Prostate gland (tissue), 2 donors: Measurements from ENCODE around the gene CUTA. TPM values are rescaled to one million over a fixed set of nuclear protein-coding genes. Genes with fewer than 3 reads are reported as not detected.

Source experiments
- DNase-seq: peaks from one replicate; pipeline ENCODE4 v3.0.0-alpha.2; 2019; ENCODE audit warnings: low spot score
- H3K27ac ChIP-seq, 2 donors: fragments of 200-600 bp; sonication (generic); 2 replicates each; pipeline ENCODE4 v1.5.1; 2017 to 2019
- H3K27me3 ChIP-seq: fragments of 200-600 bp; sonication (generic); replicated peaks from 2 replicates; pipeline ENCODE4 v1.5.1; 2019; ENCODE audit not compliant: insufficient read depth
- H3K36me3 ChIP-seq, 2 donors: fragments of 200-600 bp; sonication (generic); 1 replicate in 1 of 2; 2 replicates in 1 of 2; pipeline versions ENCODE4 v1.5.1 to v1.8.1; 2017 to 2019
- H3K4me1 ChIP-seq: fragments of 200-600 bp; sonication (generic); replicated peaks from 2 replicates; pipeline ENCODE4 v1.5.1; 2019
- H3K4me3 ChIP-seq, 2 donors: fragments of 200-600 bp; sonication (generic); 2 replicates each; pipeline ENCODE4 v1.5.1; 2017 to 2019
- H3K9me3 ChIP-seq: fragments of 200-600 bp; sonication (generic); 2 replicates; pipeline ENCODE4 v1.5.1; 2017
- CTCF ChIP-seq, 4 experiments: fragments of 200-600 bp in 2 of 4; fragments of 450-650 bp in 2 of 4; sonication (generic) in 2 of 4; IDR thresholded peaks; 1 replicate in 3 of 4; 2 replicates in 1 of 4; pipeline ENCODE4 v1.5.1; 2016 to 2019; ENCODE audit warnings: antibody characterized with exemption in 4 of 4, mild to moderate bottlenecking in 2 of 4, moderate library complexity in 2 of 4
- POLR2A ChIP-seq: fragments of 450-650 bp; IDR thresholded peaks from one replicate; pipeline ENCODE4 v1.6.1; 2016; ENCODE audit warnings: antibody characterized with exemption, mild to moderate bottlenecking
- POLR2AphosphoS5 ChIP-seq: sonication (generic); formaldehyde crosslinking; IDR thresholded peaks from one replicate; pipeline ENCODE4 v1.6.1; 2017; ENCODE audit warnings: antibody characterized with exemption
- WGBS: methylation state at CpG from one replicate; pipeline ENCODE4 v1.1.5; 2018; 5-methylcytosine and 5-hydroxymethylcytosine counted together
- intact Hi-C: fragments of 100-400 bp; cut with DNase I; formaldehyde crosslinking; loops from one replicate; pipeline ENCODE4 v1.14.2; 2022
- total RNA-seq, 2 donors: library from RNA; depleted of rRNA; stranded (reverse); fragments of >200 nt; gene quantifications; one replicate each; pipeline ENCODE4 v1.1.0, GENCODE V29; 2016

The CUTA gene
- total RNA-seq, 2 donors from 2014 or later = 189 to 260 TPM

- no peaks in the 10 kb centered on the region for H3K4me1 ChIP-seq
- H3K9me3 ChIP-seq = no peaks in the 10 kb centered on the region
- peak overlapping the region; percentile 47 to 84 for H3K4me3 ChIP-seq
- WGBS = under 1% methylated on average over 12 of the region's 12 CpGs
- no peak for TF ChIP-seq POLR2AphosphoS5
- TF ChIP-seq CTCF (IDR thresholded peaks at IDR 0.05) = no peak
- TF ChIP-seq POLR2A = no peak
- H3K27ac ChIP-seq = peak overlapping the region; percentile 60 to 77
- intact Hi-C loops = loop anchor here (2.0 to 10.0 kb wide), 3 partner anchors 27 to 331 kb away; partner anchors contain the start of genes KIFC1 and LEMD2
- no peaks in the 10 kb centered on the region for H3K36me3 ChIP-seq
- H3K27me3 ChIP-seq = no peaks in the 10 kb centered on the region
- no peak for DNase-seq
Measured at GRCh38 chr6:33453393-33454008, 35.6 kb upstream of the CUTA start.

- DNase-seq = no peak
- H3K4me3 ChIP-seq = no peak overlapping the region
- intact Hi-C loops = loop anchor here (10.0 kb wide), 1 partner anchor 332 kb away; the partner anchor contains the start of gene LEMD2
- 79% methylated on average over 4 of the region's 4 CpGs for WGBS
- no peak for TF ChIP-seq CTCF (IDR thresholded peaks at IDR 0.05)
- TF ChIP-seq POLR2AphosphoS5 = no peak
- no peak for TF ChIP-seq POLR2A
- H3K9me3 ChIP-seq = no peaks in the 10 kb centered on the region
- H3K36me3 ChIP-seq = no peaks in the 10 kb centered on the region
- no peaks in the 10 kb centered on the region for H3K4me1 ChIP-seq
- no peak overlapping the region for H3K27ac ChIP-seq
- H3K27me3 ChIP-seq = no peaks in the 10 kb centered on the region
Measured at GRCh38 chr6:33452496-33452895, 34.6 kb upstream of the CUTA start.

GRCh38 chr6:33451606-33452005 lies 33.7 kb upstream of the CUTA start:
- H3K4me3 ChIP-seq = no peak overlapping the region
- TF ChIP-seq POLR2A = no peak
- no peak for TF ChIP-seq CTCF (IDR thresholded peaks at IDR 0.05)
- no peak for TF ChIP-seq POLR2AphosphoS5
- H3K4me1 ChIP-seq = no peaks in the 10 kb centered on the region
- no peaks in the 10 kb centered on the region for H3K9me3 ChIP-seq
- intact Hi-C loops = loop anchor here (10.0 kb wide), 1 partner anchor 333 kb away; the partner anchor contains the start of gene LEMD2
- no peak overlapping the region for H3K27ac ChIP-seq
- no peaks in the 10 kb centered on the region for H3K27me3 ChIP-seq
- WGBS = 87% methylated on average over 15 of the region's 15 CpGs
- H3K36me3 ChIP-seq = no peaks in the 10 kb centered on the region
- no peak for DNase-seq

- TF ChIP-seq CTCF (IDR thresholded peaks at IDR 0.05) = no peak
- TF ChIP-seq POLR2AphosphoS5 = no peak
- no peak for TF ChIP-seq POLR2A
- Histone ChIP-seq H3K4me1 (no peaks in the 10 kb centered on the region), H3K27me3 (no peaks in the 10 kb centered on the region), H3K9me3 (no peaks in the 10 kb centered on the region), H3K4me3 (no peak overlapping the region), H3K36me3 (no peaks in the 10 kb centered on the region), H3K27ac (no peak overlapping the region)
- no peak for DNase-seq
- WGBS = 75% methylated on average over 3 of the region's 3 CpGs
- intact Hi-C loops = loop anchor here (10.0 kb wide), 1 partner anchor 334 kb away; the partner anchor contains the start of gene LEMD2
Measured at GRCh38 chr6:33450434-33450833, 32.5 kb upstream of the CUTA start.

GRCh38 chr6:33446356-33446755 lies 28.4 kb upstream of the CUTA start:
- intact Hi-C loops = no loop called here
- no peaks in the 10 kb centered on the region for H3K36me3 ChIP-seq
- no peaks in the 10 kb centered on the region for H3K4me1 ChIP-seq
- TF ChIP-seq POLR2AphosphoS5 = no peak
- TF ChIP-seq POLR2A = no peak
- TF ChIP-seq CTCF (IDR thresholded peaks at IDR 0.05) = no peak
- no peak for DNase-seq
- no peak overlapping the region for H3K27ac ChIP-seq
- no peak overlapping the region for H3K4me3 ChIP-seq
- 88% methylated on average over 10 of the region's 10 CpGs for WGBS
- no peaks in the 10 kb centered on the region for H3K27me3 ChIP-seq
- H3K9me3 ChIP-seq = no peaks in the 10 kb centered on the region
